ENCODE measurements around the gene COPS2.
"Not testable (repeated sequence)": the region's sequence is repeated elsewhere in the genome, so short reads cannot be mapped to it uniquely, and the experiment has no call there.

The COPS2 gene

DNA sequence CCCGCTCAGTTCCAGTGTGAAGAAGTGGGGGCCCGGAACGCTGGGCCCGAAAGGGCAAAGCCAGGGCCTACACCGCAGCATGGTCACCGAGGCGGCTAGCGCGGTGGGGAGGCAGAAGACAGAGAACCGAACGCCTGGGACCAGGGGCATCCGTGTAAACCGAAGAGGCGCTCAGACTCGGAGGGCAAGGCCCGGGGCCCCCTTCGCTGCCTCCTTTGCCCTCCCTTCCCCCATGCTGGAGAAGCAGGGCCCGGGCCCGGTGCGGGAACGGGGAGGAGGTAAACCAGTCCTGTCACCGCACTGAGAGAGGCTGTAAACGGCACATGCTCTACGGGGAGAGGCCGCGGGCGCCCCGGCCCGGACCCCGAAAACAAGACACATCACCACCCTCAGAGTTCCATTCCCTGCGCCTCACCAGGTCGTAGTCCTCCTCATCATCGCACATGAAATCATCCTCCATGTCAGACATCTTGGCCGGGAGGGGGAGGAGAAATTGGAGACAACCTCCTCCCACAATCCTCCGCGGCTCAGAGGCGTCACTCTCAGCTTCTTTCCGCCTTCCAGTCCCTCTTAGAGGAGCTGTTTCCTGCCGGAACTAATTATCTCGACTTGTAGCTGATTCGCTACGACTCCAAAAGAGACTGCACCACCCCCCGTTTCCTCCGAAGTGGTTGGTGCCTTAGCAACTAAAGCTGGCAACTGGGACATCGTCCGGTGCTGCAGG lies at the start of gene COPS2:
Gene COPS2, minus strand, starts transcription at position 490 of the 724 bp plus-strand sequence. Its CDS starts 21 bp downstream, at position 469.
- in situ Hi-C loops (cut with MboI; ENCODE audit: low sequenced_read_pairs), result no loop called here

DNA sequence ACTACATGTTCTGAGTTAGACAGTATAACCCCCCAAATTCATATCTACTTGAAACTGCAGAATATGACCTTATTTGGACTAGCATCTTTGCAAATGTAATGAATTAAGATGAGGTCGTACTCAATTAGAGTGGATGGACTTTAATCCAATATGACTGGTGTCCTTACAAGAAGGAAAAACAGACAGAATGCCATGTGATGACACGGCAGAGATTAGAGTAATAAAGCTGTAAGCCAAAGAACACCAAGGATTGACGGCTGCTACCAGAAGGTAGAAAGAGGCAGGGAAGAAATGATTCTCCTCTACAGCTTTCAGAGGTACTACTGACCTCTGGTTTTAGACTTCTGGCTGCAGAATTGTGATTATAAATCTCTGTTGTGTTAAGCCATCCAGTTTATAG lies 44.9 kb upstream of the COPS2 start:
- in situ Hi-C loops (cut with MboI; ENCODE audit: low sequenced_read_pairs), result no loop called here

GRCh38 chr15:49199666-49200065 lies 44.3 kb upstream of the COPS2 start:
- in situ Hi-C loops (cut with MboI; ENCODE audit: low sequenced_read_pairs), result no loop called here

GRCh38 chr15:49196856-49197255 lies 41.5 kb upstream of the COPS2 start:
- in situ Hi-C loops (cut with MboI; ENCODE audit: low sequenced_read_pairs), result no loop called here

DNA sequence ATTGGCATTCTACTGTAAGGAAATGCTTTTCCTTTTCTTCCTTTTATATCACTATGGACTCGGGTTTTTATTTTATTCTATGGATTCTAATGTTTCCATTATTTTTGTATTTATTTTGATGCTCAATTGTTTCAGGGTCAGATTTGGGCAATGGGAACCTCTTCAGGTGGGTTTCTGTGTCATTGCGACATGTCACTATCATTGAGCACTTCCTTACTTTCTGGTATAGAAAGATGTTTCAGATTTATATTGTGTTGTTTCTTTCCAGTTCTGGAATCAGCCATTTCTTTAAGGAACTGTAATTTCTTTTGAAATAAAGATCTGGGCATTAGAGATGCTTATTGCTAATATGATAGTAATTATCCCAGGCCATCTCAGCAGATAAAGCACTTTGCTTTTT lies 36.5 kb upstream of the COPS2 start:
- in situ Hi-C loops (cut with MboI; ENCODE audit: low sequenced_read_pairs), result no loop called here

DNA sequence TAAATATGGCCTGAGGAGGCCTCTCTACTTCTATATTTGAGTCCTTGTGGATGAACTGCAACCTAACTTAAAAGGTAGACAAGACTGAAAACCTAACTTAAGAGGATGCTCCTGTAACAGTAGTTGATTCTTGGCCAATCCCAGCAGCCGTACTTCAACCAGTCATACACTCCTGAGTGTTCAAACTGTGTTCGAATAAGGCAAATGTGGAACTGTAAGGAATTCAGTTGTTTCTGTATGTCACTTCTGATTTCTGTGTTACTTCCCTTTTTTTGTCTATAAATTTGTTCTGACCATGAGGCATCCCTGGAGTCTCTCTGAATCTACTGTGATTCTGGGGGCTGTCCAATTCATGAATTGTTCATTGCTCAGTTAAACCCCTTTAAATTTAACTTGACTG lies 35.2 kb upstream of the COPS2 start:
- in situ Hi-C loops (cut with MboI; ENCODE audit: low sequenced_read_pairs), result no loop called here

- in situ Hi-C loops (cut with MboI; ENCODE audit: low sequenced_read_pairs), result no loop called here
These were observed 34.2 kb upstream of the COPS2 start for GRCh38 chr15:49189631-49190030.

DNA sequence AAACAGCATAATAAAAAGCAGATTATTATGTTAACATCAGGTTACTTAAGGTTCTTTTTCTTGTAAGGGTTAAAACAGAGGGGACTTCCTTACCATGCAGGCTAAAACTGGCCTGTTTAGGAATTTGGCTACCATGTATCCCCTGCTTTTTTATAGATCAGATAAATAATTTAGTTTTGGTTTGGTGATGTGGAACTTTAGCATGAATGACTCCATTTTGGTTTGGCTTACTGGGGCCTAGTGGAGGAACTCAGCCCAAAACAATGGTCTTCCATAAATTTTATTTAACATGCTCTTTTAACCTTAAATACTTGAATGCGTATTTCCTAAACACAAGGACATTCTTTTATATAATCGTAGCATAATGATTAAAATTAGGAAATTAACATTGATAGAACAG lies 33.5 kb upstream of the COPS2 start:
- in situ Hi-C loops (cut with MboI; ENCODE audit: low sequenced_read_pairs), result no loop called here

DNA sequence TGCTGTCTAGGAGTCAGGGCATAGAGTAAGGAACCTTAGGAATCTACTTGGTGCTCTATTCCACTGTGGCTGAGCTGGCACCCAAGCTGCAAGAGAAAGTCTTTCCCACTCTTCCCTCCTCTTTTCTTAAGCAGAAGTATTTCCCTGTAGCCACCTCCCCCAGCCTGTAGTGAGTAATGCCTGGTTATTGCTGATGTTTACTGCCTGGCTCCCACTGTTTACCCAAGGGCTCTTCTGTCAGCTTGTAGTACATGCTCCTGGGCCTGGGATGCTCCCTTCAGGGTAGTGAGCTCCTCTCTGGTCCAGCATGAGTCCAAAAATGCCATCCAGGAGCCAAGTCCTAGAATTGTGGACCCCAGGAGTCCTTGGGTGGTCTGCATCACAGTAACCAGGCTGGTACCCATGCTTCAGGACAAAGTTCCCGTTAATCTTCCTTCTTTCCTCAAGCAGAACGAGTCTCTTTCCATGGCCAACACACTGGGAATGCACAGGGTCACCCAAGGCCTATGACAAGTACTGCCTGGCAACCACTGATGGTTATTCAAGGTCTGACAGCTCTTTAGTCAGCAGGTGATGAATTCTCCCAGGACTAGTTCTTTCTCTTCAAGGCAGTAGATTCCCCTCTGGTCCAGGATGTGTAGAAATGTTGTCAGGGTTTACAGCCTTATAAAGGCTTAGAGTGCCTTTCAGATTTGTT lies 32.3 kb upstream of the COPS2 start:
- in situ Hi-C loops (cut with MboI; ENCODE audit: low sequenced_read_pairs), result no loop called here

DNA sequence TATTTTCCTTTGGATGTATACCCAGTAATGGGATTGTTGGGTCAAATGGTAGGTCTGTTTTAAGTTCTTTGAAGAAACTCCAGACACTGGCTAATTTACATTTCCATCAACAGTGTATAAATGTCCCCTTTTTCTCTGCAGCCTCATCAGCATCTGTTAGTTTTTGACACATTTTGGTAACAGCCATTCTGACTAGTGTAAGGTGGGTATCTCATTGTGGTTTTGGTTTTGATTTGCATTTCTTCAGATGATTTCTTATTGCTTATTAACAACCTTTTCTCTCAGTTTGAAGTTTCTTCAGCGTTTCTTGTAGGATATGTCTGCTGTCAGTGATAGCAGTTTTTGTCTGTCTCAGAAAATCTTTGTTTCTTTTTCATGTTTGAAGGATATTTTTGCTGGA lies 30.1 kb upstream of the COPS2 start:
- in situ Hi-C loops (cut with MboI; ENCODE audit: low sequenced_read_pairs), result no loop called here

GRCh38 chr15:49183741-49184140 lies 28.3 kb upstream of the COPS2 start:
- in situ Hi-C loops (cut with MboI; ENCODE audit: low sequenced_read_pairs), result not testable (repeated sequence)

GRCh38 chr15:49182128-49182527 lies 26.7 kb upstream of the COPS2 start:
- in situ Hi-C loops (cut with MboI; ENCODE audit: low sequenced_read_pairs), result no loop called here

DNA sequence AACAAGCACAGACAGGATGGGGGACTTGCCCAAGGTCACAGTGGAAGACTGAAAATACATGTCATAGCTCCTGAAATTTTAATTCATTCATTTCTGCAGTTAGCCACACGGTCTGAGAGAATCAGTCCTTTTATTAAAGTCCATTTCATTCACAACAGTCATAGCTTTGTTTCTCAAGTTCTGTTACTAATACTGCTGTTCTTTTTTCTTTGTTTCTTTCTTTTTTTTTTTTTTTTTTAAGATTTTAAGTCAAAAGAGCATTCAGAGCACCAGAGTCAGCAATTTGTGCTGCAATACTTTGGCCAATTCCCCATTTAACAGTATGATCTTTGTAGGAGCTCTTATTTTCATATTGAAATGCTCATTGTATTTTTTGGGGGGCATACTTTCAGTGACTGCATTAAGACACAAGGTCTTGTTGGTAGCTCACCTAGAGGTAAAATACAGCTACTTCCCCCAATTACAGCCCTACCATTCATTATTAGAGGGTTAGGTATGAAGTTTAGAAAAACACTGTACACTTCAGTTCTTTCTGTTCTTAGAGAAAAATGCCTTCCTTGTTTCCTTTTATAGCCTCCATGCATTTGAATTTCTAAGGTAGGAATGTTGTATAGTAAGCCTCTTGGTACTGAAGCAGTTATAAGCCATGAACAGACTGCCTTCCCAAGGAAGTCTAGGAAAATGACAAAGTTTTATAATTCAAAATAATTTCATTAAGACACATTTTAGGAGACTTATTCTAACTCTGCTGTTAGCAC lies 24.2 kb upstream of the COPS2 start:
- in situ Hi-C loops (cut with MboI; ENCODE audit: low sequenced_read_pairs), result no loop called here

- in situ Hi-C loops (cut with MboI; ENCODE audit: low sequenced_read_pairs), result no loop called here
These were observed 23.1 kb upstream of the COPS2 start for GRCh38 chr15:49178497-49178896.

GRCh38 chr15:49175582-49176397 lies 20.4 kb upstream of the COPS2 start:
- in situ Hi-C loops (cut with MboI; ENCODE audit: low sequenced_read_pairs), result not testable (repeated sequence)

- in situ Hi-C loops (cut with MboI; ENCODE audit: low sequenced_read_pairs), result no loop called here
These were observed 19.5 kb upstream of the COPS2 start for GRCh38 chr15:49174902-49175301.

DNA sequence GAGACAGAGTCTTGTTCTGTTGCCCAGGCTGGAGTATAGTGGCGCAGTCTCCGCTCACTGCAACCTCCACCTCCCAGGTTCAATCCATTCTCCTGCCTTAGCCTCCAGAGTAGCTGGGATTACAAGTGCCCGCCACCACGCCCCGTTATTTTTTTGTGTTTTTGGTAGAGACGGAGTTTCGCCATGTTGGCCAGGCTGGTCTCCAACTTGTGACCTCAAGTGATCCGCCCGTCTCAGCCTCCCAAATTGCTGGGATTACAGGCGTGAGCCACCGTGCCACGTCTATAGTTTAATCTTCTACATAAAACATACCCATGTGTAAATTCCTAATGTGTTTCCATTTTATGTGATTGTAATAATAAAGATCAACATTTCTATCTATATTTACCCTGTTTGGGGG lies 16.4 kb upstream of the COPS2 start:
- in situ Hi-C loops (cut with MboI; ENCODE audit: low sequenced_read_pairs), result no loop called here

DNA sequence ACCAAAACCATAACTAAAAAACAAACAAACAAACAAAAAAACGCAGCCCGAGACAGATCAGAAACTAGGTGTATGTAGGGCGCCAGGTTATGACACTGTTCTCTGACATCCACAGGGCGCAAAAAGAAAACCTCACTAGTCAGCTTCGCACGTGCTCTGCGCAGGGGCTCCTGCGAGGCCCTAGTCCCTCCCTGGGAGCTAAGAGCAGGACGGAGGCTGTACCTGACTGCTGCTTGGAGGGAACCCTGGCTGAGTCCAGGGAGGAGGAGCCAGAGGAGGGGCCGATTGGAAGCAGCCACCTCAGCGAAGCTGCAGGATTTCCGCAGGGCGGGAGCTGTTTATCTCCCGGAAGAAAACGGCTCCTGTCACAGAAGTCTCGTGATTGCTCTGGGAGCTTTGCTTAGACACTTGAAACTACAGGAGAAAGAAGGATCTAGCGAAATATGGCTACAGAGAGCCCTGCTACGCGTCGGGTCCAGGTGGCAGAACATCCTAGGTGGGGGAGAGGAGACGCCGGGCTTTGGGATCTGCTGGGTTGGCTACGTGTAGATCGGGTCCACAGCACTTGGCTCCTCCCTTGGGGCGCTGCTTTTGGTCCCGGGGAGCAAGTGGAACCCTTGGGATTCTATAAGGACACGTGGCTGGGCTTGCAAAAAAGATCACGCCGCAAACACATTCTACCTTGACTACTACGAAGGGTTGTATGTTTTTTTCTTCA lies 14.6 kb upstream of the COPS2 start, which contains the start of gene GALK2:
Gene GALK2, plus strand, starts transcription at position 368 of the 718 bp plus-strand sequence. Its CDS starts 76 bp downstream, at position 444.
- in situ Hi-C loops (cut with MboI; ENCODE audit: low sequenced_read_pairs), result no loop called here

- in situ Hi-C loops (cut with MboI; ENCODE audit: low sequenced_read_pairs), result no loop called here
These were observed 12.6 kb upstream of the COPS2 start for GRCh38 chr15:49168016-49168415.

DNA sequence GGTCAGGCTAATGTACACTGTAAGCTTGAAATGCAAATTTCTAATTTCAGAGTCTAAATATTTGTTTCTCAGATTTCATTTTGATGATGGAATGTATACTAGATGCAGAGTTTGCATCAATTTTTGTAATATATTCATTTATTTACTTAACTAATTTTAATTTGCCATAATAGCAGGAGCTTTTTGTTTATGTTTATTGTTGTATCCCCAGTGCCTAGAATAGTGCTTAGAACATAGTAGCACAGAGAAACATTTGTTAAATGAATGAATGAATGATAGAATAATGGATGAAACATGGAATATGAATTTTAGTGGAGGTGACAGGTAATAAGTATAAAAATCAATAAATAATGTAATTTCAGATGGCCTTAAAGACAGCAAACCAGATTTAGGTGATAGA lies 9.5 kb upstream of the COPS2 start:
- in situ Hi-C loops (cut with MboI; ENCODE audit: low sequenced_read_pairs), result no loop called here
